ENCODE results near the gene RIMS1.

RIMS1 gene

DNA sequence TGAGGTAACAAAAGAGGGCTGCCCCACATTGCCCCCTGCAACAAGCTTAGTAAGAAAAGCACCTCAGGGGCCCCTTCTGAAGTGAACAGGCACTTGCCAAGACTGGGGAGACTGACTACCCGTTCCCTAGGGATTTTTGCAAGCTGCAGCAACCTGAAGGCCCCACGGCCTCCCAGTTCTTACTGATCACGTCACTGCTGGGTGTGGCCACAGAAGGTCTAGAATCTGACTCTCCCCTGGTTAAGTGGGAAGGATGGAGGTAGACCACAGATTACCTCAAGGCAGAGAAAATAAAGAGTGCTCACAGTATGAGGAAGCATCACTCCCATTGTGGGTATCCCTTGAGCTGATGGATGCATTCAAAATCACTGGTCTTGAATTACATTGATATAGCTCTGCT, 534.1 kb downstream of the RIMS1 start:
- DNase-seq (ENCODE audit: low spot score): no peak
- in situ Hi-C loops (cut with MboI; ENCODE audit: low sequenced_read_pairs, unreplicated experiment): loop anchor here (25.0 kb wide), 1 partner anchor 917 kb away; no protein-coding TSS in a partner anchor
- TF ChIP-seq, protein P1, sequence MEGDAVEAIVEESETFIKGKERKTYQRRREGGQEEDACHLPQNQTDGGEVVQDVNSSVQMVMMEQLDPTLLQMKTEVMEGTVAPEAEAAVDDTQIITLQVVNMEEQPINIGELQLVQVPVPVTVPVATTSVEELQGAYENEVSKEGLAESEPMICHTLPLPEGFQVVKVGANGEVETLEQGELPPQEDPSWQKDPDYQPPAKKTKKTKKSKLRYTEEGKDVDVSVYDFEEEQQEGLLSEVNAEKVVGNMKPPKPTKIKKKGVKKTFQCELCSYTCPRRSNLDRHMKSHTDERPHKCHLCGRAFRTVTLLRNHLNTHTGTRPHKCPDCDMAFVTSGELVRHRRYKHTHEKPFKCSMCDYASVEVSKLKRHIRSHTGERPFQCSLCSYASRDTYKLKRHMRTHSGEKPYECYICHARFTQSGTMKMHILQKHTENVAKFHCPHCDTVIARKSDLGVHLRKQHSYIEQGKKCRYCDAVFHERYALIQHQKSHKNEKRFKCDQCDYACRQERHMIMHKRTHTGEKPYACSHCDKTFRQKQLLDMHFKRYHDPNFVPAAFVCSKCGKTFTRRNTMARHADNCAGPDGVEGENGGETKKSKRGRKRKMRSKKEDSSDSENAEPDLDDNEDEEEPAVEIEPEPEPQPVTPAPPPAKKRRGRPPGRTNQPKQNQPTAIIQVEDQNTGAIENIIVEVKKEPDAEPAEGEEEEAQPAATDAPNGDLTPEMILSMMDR (IDR thresholded peaks at IDR 0.05; ENCODE audit: borderline replicate concordance, control extremely low read depth, extremely low read depth, insufficient read depth, missing control alignments): no peak

DNA sequence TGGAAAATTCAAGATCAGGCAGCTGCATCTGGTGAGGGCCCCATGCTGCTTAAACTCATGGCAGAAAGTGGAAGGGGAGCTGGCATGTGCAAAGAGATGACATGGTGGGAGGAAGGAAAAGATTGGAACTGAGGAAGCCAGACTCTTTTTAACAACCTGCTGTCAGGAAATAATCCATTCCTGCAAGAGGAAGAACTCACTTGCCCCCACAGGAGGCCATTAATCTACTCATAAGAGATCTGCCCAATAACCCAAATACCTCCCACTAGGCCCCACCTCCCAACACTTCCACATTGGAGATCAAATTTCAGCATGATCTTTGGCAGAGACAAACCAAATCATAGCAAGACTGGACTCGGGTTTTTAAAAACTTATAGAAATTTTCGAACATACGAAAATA, 535.0 kb downstream of the RIMS1 start:
- in situ Hi-C loops (cut with MboI; ENCODE audit: low sequenced_read_pairs, unreplicated experiment): loop anchor here (25.0 kb wide), 1 partner anchor 916 kb away; no protein-coding TSS in a partner anchor
- no peak for DNase-seq (ENCODE audit: low spot score)
- TF ChIP-seq, protein P1 (IDR thresholded peaks at IDR 0.05; ENCODE audit: borderline replicate concordance, control extremely low read depth, extremely low read depth, insufficient read depth, missing control alignments): no peak

DNA sequence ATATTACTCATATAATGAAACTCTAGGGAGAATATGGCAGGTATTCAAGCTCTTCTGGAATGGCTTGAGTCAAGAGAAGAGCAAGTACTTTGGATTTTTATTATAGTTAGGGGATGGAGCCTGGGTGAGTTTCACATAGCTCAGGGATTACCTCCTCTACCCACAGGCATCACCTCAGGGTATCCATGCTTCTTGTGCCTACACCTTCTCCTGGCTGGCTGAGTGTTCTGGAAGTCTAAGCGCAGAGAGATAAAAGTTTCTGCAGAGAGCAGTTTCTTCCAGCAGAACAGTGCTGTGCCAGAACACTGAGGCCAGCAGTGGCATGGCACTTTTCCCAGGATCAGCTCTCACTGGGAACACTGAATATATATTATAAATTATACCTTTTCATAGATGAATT, 535.8 kb downstream of the RIMS1 start:
- in situ Hi-C loops (cut with MboI; ENCODE audit: low sequenced_read_pairs, unreplicated experiment): loop anchor here (25.0 kb wide), 1 partner anchor 915 kb away; no protein-coding TSS in a partner anchor
- DNase-seq (ENCODE audit: low spot score): no peak
- TF ChIP-seq, protein P1 (IDR thresholded peaks at IDR 0.05; ENCODE audit: borderline replicate concordance, control extremely low read depth, extremely low read depth, insufficient read depth, missing control alignments): no peak

DNA sequence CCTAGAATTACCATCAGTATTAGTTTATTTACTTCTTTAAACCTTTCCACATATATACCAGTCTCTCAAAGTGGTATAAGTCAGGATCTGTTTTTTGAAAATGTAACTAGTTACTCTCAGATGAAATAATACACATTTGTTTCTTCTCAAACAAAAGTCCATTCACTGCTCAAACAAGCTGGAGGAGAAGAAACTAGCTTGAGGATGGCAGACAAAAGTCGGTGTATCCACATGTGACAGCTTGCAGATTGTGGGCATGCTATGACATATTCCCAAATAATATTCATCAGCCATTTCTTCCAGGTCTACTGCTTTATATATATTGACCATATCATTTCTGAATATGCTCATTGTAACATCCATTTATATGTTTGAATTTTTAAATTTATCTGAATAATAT, 538.1 kb downstream of the RIMS1 start:
- DNase-seq (ENCODE audit: low spot score): no peak
- TF ChIP-seq, protein P1 (IDR thresholded peaks at IDR 0.05; ENCODE audit: borderline replicate concordance, control extremely low read depth, extremely low read depth, insufficient read depth, missing control alignments): no peak
- in situ Hi-C loops (cut with MboI; ENCODE audit: low sequenced_read_pairs, unreplicated experiment): loop anchor here (25.0 kb wide), 1 partner anchor 913 kb away; no protein-coding TSS in a partner anchor

DNA sequence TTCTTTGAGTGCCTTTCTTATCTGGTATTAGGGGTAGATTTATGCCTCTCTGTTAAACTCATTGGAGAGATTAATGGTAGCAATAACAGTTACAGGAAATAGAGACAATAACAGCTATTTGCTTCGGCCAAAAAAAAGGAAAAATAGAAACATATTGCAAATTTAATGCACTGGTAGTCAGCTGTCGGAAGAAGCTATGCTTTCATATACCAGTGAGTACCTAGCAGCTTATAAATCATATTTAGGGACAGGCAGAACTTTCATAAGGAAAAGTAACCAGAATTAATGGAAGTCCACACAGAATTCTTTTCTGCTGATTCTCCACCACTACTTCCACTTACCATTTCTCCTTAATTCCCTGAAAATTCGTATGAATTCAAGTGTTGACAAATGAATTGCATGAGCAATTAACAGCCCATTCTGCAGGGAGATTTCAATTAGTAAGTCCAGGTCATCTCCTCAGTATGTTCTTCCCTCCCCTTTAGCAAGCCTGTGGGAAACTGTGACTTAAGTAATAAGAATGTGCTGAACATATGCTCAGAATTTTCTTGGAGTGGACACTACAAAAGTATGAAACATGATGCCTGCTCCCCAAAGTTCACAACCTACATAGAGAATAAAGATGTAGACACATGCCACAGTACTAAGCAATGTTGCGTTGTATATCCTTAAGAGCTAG, 538.8 kb downstream of the RIMS1 start:
- TF ChIP-seq, protein P1 (IDR thresholded peaks at IDR 0.05; ENCODE audit: borderline replicate concordance, control extremely low read depth, extremely low read depth, insufficient read depth, missing control alignments): no peak
- DNase-seq (ENCODE audit: low spot score): no peak
- in situ Hi-C loops (cut with MboI; ENCODE audit: low sequenced_read_pairs, unreplicated experiment): no loop called here

DNA sequence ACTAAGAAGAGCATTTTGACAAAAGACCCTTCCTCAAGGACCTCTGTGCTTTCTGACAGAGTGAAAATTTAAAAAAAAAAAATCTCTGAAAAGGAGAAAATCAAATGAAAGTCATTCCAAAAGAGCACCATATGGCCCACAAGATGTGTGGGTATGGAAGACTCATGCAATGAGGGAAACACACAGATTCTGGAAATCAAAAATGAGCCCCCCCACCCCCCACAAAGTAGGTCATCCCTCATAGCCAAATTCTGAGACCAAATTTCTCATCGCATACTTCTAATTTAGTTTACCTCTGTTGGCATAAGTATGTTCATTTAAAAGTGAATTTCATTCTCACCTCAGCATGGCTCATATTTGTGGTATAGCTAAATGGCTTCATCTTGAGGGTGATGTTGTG, 554.3 kb downstream of the RIMS1 start:
- TF ChIP-seq, protein P1 (IDR thresholded peaks at IDR 0.05; ENCODE audit: borderline replicate concordance, control extremely low read depth, extremely low read depth, insufficient read depth, missing control alignments): no peak
- no peak for DNase-seq (ENCODE audit: low spot score)
- in situ Hi-C loops (cut with MboI; ENCODE audit: low sequenced_read_pairs, unreplicated experiment): no loop called here

All from GM13976 (cell line).